OCI-LY3 (cell line): Measurements from ENCODE around the gene PRSS37.

Experiments
- H2AFZ ChIP-seq: fragments of 200-600, 300-600 bp; shearing (Covaris generic); 2 replicates; pipeline ENCODE4 v1.6.0; 2014; ENCODE audit warnings: antibody characterized with exemption, low read depth, low read length
- H3K27ac ChIP-seq: fragments of 200-600, 300-600 bp; sonication (generic); 2 replicates; pipeline ENCODE4 v1.5.1; 2014; ENCODE audit warnings: mild to moderate bottlenecking, low read length, moderate library complexity, mixed read lengths
- H3K27me3 ChIP-seq: fragments of 200-600, 300-600 bp; sonication (generic); 2 replicates; pipeline ENCODE4 v1.6.1; 2014; ENCODE audit warnings: low read depth, low read length, mixed read lengths
- H3K36me3 ChIP-seq: fragments of 200-600, 300-600 bp; sonication (generic); replicated peaks from 2 replicates; pipeline ENCODE3; 2014; ENCODE audit warnings: low read depth, low read length, mixed read lengths
- H3K4me1 ChIP-seq: fragments of 300-600, 200-600 bp; sonication (generic); 2 replicates; pipeline ENCODE4 v1.6.1; 2014; ENCODE audit warnings: low read length, mixed read lengths
- H3K4me2 ChIP-seq: fragments of 200-600, 300-600 bp; sonication (generic); 2 replicates; pipeline ENCODE4 v1.6.1; 2014; ENCODE audit warnings: low read length, mixed read lengths
- H3K4me3 ChIP-seq: fragments of 300-600, 200-600 bp; sonication (generic); 2 replicates; pipeline ENCODE4 v1.5.1; 2014; ENCODE audit warnings: antibody characterized with exemption, mild to moderate bottlenecking, low read length, moderate library complexity
- H3K79me2 ChIP-seq: fragments of 300-600, 200-600 bp; shearing (Covaris generic); 2 replicates; pipeline ENCODE4 v1.6.1; 2014; ENCODE audit warnings: mild to moderate bottlenecking, low read length, mixed read lengths
- H3K9ac ChIP-seq: fragments of 300-600, 200-600 bp; shearing (Covaris generic); 2 replicates; pipeline ENCODE4 v1.6.0; 2014; ENCODE audit warnings: mild to moderate bottlenecking, low read length, moderate library complexity
- H3K9me3 ChIP-seq: fragments of 200-600, 300-600 bp; shearing (Covaris generic); 2 replicates; pipeline ENCODE4 v1.6.1; 2014; ENCODE audit warnings: low read length, mixed read lengths; ENCODE audit not compliant: insufficient read depth
- H4K20me1 ChIP-seq: fragments of 200-600, 300-600 bp; sonication (generic); 2 replicates; pipeline ENCODE4 v1.6.1; 2016; ENCODE audit warnings: low read length, mixed read lengths; ENCODE audit not compliant: insufficient read depth
- EZH2phosphoT487 ChIP-seq: fragments of 200-600 bp; shearing (Covaris generic); IDR thresholded peaks from 2 replicates; pipeline ENCODE4 v1.6.1; 2018; ENCODE audit warnings: antibody characterized with exemption, mixed run types, low read depth
- TF ChIP-seq, protein P1 (sequence below): fragments of 200-600, 300-600 bp; sonication (generic); IDR thresholded peaks from 2 replicates; pipeline ENCODE4 v1.5.1; 2014; ENCODE audit warnings: antibody characterized with exemption, low read length, low read depth

Gene PRSS37

DNA sequence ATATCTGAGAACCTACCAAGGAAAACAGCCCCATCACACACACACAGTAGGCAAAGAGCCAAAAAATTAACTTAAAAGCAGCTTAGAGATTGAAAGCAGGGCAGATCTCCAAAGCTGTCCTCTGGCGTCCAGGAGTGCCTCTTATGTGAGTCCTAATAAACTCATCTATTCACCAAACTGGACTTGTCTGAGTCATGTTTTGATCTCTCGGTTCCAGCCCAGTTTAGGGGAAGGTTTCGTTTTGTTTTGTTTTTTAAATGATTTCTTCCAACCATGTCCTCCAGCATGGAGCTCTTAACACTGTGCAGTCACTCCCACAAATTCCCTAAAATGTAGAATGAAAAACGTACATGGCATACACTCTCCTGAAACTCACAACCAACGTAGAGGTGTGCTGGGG, 6.7 kb upstream of the PRSS37 start:
- no peak overlapping the region for H3K4me3 ChIP-seq
- H2AFZ ChIP-seq = no peak overlapping the region; the same call in 1 of the 2 replicates
- H3K9me3 ChIP-seq = peaks cover 3% of the 10 kb centered on the region; the same call in 1 of the 2 replicates
- H3K4me2 ChIP-seq = no peak overlapping the region
- H3K27ac ChIP-seq = no peak overlapping the region
- H3K4me1 ChIP-seq = no peaks in the 10 kb centered on the region
- no peaks in the 10 kb centered on the region for H3K27me3 ChIP-seq
- no peak overlapping the region for H3K9ac ChIP-seq
- no peaks in the 10 kb centered on the region for H3K36me3 ChIP-seq
- TF ChIP-seq, protein P1, sequence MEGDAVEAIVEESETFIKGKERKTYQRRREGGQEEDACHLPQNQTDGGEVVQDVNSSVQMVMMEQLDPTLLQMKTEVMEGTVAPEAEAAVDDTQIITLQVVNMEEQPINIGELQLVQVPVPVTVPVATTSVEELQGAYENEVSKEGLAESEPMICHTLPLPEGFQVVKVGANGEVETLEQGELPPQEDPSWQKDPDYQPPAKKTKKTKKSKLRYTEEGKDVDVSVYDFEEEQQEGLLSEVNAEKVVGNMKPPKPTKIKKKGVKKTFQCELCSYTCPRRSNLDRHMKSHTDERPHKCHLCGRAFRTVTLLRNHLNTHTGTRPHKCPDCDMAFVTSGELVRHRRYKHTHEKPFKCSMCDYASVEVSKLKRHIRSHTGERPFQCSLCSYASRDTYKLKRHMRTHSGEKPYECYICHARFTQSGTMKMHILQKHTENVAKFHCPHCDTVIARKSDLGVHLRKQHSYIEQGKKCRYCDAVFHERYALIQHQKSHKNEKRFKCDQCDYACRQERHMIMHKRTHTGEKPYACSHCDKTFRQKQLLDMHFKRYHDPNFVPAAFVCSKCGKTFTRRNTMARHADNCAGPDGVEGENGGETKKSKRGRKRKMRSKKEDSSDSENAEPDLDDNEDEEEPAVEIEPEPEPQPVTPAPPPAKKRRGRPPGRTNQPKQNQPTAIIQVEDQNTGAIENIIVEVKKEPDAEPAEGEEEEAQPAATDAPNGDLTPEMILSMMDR = no peak
- no peak for TF ChIP-seq EZH2phosphoT487
- H3K79me2 ChIP-seq = no peaks in the 10 kb centered on the region
- H4K20me1 ChIP-seq = no peaks in the 10 kb centered on the region

DNA sequence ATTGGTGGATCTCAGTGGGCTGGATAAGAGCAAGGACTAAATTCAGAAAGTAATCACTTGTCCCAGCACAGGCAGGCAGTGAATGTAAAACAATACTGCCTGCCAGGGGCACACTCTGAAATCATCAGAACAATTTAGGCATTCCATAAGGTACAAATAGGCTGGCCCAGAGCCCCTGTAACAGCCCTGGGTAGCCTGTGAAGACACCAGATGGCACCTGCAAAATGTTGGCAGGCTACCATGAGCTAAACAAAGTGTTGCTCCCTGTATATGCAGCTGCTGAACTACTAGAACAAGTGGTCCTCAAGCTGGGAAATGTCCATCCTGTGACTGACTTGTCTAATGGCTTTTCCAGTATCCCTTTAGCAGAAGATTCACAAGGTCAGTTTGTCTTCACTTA, 3.0 kb upstream of the PRSS37 start:
- TF ChIP-seq EZH2phosphoT487 = no peak
- TF ChIP-seq, protein P1 = no peak
- H3K79me2 ChIP-seq = no peaks in the 10 kb centered on the region

DNA sequence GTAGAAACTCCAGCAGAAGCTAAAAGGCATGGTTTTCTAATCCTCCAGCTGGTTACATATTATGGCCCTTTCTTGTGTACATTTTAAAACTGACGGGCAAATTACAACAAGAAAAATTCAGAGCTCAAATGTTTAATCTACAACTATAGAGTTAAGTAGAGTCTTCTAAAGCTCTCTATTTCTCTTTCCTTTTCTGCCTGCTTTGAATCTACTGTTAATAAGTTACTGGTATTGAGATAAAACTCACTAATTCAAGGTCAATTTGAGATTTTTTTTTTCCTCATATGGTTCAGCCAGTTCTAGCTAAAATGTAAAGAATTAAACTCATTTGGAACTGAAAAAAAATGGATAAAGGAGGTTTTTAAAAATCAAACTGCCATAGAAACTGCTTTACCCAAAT, 1.6 kb upstream of the PRSS37 start:
- Histone ChIP-seq H3K4me2 (no peak overlapping the region), H3K79me2 (no peaks in the 10 kb centered on the region), H3K9me3 (no peaks in the 10 kb centered on the region), H3K4me1 (no peaks in the 10 kb centered on the region), H3K4me3 (no peak overlapping the region), H2AFZ (no peak overlapping the region), H3K27ac (no peak overlapping the region), H3K36me3 (no peaks in the 10 kb centered on the region), H4K20me1 (no peaks in the 10 kb centered on the region), H3K9ac (no peak overlapping the region), H3K27me3 (no peaks in the 10 kb centered on the region)
- no peak for TF ChIP-seq EZH2phosphoT487

More for the DNA sequence above, 3.0 kb upstream of the PRSS37 start:
- H3K27me3 ChIP-seq = no peaks in the 10 kb centered on the region
- no peaks in the 10 kb centered on the region for H3K36me3 ChIP-seq
- no peak overlapping the region for H3K27ac ChIP-seq
- no peak overlapping the region for H3K4me3 ChIP-seq
- no peaks in the 10 kb centered on the region for H3K4me1 ChIP-seq
- no peaks in the 10 kb centered on the region for H3K9me3 ChIP-seq
- no peak overlapping the region for H2AFZ ChIP-seq
- H4K20me1 ChIP-seq = no peaks in the 10 kb centered on the region
- no peak overlapping the region for H3K4me2 ChIP-seq
- no peak overlapping the region for H3K9ac ChIP-seq

DNA sequence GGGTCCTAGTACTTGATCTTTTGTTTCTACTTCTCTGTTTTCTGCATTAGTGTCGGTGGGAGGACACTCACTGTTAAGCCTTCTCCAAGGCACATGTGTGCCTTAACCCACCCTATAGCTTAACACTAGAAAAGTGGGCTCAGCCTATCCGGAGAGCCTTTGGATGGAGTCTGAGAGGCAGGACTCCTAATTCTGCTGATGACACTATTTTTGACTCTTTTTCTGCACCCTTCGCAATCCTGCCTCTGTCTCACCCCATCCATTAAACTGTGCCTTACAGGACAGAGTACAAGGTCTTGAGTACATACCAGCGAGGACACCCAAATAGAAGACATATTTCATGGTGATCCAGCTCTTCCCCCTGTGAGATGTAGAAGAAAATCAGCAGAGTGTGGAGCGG, 577 bp downstream of the PRSS37 start:
- H3K9me3 ChIP-seq = no peaks in the 10 kb centered on the region
- H3K27me3 ChIP-seq = no peaks in the 10 kb centered on the region
- H3K4me3 ChIP-seq = no peak overlapping the region
- no peak overlapping the region for H3K4me2 ChIP-seq
- no peaks in the 10 kb centered on the region for H3K36me3 ChIP-seq
- no peaks in the 10 kb centered on the region for H3K4me1 ChIP-seq
- no peak overlapping the region for H2AFZ ChIP-seq
- no peaks in the 10 kb centered on the region for H4K20me1 ChIP-seq
- H3K9ac ChIP-seq = no peak overlapping the region
- H3K79me2 ChIP-seq = no peaks in the 10 kb centered on the region
- no peak for TF ChIP-seq EZH2phosphoT487
- TF ChIP-seq, protein P1 = no peak
- H3K27ac ChIP-seq = no peak overlapping the region

DNA sequence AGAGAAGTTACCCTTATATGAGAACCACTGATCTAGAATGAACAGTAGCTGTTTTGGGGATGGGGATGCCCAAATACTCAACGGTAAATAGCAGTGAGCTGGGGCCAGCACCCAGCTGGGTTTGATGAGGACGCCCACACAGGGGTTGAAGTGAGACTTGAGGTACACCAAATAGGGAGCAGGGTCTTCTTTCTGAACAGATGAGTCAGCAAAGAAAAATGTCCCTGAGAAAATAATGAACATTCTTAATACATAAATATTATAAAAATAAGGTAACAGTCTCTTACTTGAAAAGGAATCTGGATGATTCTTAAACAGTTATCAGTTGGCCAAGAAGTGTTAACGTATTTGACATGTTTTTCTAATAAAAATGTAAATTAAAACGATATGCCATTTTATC, 2.0 kb downstream of the PRSS37 start:
- Histone ChIP-seq H3K4me1 (no peaks in the 10 kb centered on the region), H3K9ac (no peak overlapping the region), H3K27me3 (no peaks in the 10 kb centered on the region), H3K79me2 (no peaks in the 10 kb centered on the region), H2AFZ (no peak overlapping the region), H3K27ac (no peak overlapping the region), H3K9me3 (no peaks in the 10 kb centered on the region), H4K20me1 (no peaks in the 10 kb centered on the region), H3K4me3 (no peak overlapping the region), H3K4me2 (no peak overlapping the region), H3K36me3 (no peaks in the 10 kb centered on the region)
- no peak for TF ChIP-seq EZH2phosphoT487
- TF ChIP-seq, protein P1 = no peak
